Measurements from ENCODE around the gene FOXRED1. TPM values are rescaled to one million over a fixed set of nuclear protein-coding genes. Genes with fewer than 3 reads are reported as not detected.

Gene FOXRED1
- total and polyA plus RNA-seq, 2 of the 13 experiments (the other 11 are each of a cell fraction or from before 2014, with no cell fraction given): 29.6 to 42.9 TPM

DNA sequence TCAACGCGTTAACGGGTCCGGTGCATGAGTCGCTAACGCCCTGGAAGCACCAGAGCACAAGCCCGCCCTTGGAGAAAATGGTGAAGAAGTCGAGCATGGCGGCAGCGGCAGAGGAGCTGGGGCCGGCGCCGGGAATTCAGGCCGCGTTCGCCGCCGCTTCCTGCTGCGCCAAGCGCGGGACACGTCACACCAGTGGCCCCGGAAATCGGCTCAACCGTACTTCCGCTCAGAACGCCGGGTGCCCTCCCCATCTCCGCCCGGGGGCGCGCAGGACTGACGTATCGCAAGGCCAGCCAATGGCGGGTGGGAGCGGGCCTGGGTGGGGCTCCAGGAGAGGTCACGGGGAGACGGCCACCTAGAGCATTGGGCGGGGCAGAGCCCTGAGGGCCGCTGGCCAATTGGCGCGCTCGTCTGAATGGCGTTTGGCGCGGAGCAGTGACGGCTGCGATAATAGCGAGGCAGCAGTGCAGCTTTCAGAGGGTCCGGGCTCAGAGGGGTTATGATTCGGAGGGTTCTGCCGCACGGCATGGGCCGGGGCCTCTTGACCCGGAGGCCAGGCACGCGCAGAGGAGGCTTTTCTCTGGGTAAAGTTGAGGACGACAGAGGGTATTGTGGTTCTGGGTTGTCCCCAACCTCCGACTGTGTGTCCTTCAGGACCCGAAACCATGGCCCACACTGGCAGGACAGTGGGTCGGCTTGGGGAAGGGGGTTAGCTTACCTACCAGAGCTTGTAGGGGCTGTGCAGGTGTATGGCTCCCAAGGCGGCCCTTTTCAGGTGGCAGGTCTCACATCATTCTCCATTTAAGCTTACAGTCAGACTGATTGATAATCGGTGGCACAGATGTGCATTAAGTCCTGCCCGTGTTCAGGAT, at the start of gene FOXRED1, which contains the start of gene SRPRA (continued):
- TF ChIP-seq, protein P1, sequence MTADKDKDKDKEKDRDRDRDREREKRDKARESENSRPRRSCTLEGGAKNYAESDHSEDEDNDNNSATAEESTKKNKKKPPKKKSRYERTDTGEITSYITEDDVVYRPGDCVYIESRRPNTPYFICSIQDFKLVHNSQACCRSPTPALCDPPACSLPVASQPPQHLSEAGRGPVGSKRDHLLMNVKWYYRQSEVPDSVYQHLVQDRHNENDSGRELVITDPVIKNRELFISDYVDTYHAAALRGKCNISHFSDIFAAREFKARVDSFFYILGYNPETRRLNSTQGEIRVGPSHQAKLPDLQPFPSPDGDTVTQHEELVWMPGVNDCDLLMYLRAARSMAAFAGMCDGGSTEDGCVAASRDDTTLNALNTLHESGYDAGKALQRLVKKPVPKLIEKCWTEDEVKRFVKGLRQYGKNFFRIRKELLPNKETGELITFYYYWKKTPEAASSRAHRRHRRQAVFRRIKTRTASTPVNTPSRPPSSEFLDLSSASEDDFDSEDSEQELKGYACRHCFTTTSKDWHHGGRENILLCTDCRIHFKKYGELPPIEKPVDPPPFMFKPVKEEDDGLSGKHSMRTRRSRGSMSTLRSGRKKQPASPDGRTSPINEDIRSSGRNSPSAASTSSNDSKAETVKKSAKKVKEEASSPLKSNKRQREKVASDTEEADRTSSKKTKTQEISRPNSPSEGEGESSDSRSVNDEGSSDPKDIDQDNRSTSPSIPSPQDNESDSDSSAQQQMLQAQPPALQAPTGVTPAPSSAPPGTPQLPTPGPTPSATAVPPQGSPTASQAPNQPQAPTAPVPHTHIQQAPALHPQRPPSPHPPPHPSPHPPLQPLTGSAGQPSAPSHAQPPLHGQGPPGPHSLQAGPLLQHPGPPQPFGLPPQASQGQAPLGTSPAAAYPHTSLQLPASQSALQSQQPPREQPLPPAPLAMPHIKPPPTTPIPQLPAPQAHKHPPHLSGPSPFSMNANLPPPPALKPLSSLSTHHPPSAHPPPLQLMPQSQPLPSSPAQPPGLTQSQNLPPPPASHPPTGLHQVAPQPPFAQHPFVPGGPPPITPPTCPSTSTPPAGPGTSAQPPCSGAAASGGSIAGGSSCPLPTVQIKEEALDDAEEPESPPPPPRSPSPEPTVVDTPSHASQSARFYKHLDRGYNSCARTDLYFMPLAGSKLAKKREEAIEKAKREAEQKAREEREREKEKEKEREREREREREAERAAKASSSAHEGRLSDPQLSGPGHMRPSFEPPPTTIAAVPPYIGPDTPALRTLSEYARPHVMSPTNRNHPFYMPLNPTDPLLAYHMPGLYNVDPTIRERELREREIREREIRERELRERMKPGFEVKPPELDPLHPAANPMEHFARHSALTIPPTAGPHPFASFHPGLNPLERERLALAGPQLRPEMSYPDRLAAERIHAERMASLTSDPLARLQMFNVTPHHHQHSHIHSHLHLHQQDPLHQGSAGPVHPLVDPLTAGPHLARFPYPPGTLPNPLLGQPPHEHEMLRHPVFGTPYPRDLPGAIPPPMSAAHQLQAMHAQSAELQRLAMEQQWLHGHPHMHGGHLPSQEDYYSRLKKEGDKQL (CRISPR knock-in tag; IDR thresholded peaks at IDR 0.05; ENCODE audit: low read depth): no peak; the same call in none of the 2 replicates
- TF ChIP-seq ZNF343 (CRISPR knock-in tag; IDR thresholded peaks at IDR 0.05) (peak; percentile 85; the same call in 1 of the 2 replicates), ZNF737 (CRISPR knock-in tag; IDR thresholded peaks at IDR 0.05; ENCODE audit: borderline replicate concordance) (no peak), ZNF333 (CRISPR knock-in tag; IDR thresholded peaks at IDR 0.05; ENCODE audit: borderline replicate concordance) (no peak), EHMT2 (IDR thresholded peaks at IDR 0.05; ENCODE audit: borderline replicate concordance, low read depth, low read length) (no peak), HMGA1 (CRISPR knock-in tag; conservative IDR thresholded peaks at IDR 0.05) (no peak), JDP2 (CRISPR knock-in tag; IDR thresholded peaks at IDR 0.05; ENCODE audit: borderline replicate concordance) (no peak), MBNL3 (CRISPR knock-in tag; conservative IDR thresholded peaks at IDR 0.05) (no peak), TAF15 (IDR thresholded peaks at IDR 0.05; ENCODE audit: low read depth, low read length, poor library complexity, severe bottlenecking) (no peak), KLF11 (CRISPR knock-in tag; IDR thresholded peaks at IDR 0.05) (no peak), NCOA5 (CRISPR knock-in tag; IDR thresholded peaks at IDR 0.05) (no peak), KDM6A (CRISPR knock-in tag; IDR thresholded peaks at IDR 0.05; ENCODE audit: low read depth) (no peak), ZNF567 (CRISPR knock-in tag; IDR thresholded peaks at IDR 0.05; ENCODE audit: borderline replicate concordance) (peak; percentile 14; the same call in 1 of the 2 replicates), ZNF232 (CRISPR knock-in tag; IDR thresholded peaks at IDR 0.05; ENCODE audit: borderline replicate concordance) (no peak), DMAP1 (CRISPR knock-in tag; IDR thresholded peaks at IDR 0.05) (peak; percentile 95), TRIM24 (CRISPR knock-in tag; IDR thresholded peaks at IDR 0.05) (no peak)
- TF ChIP-seq, protein P2, sequence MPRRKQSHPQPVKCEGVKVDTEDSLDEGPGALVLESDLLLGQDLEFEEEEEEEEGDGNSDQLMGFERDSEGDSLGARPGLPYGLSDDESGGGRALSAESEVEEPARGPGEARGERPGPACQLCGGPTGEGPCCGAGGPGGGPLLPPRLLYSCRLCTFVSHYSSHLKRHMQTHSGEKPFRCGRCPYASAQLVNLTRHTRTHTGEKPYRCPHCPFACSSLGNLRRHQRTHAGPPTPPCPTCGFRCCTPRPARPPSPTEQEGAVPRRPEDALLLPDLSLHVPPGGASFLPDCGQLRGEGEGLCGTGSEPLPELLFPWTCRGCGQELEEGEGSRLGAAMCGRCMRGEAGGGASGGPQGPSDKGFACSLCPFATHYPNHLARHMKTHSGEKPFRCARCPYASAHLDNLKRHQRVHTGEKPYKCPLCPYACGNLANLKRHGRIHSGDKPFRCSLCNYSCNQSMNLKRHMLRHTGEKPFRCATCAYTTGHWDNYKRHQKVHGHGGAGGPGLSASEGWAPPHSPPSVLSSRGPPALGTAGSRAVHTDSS (CRISPR knock-in tag; conservative IDR thresholded peaks at IDR 0.05): no peak

Data from HepG2 (cell line).